Transverse colon (tissue), 4 donors: ENCODE data around the gene NBEAL2.

Experiments used
- POLR2AphosphoS5 ChIP-seq, 3 donors: sonication (generic); formaldehyde crosslinking; IDR thresholded peaks; one replicate each; pipeline ENCODE4 v1.6.1; 2016; ENCODE audit warnings: antibody characterized with exemption in 3 of 3
- TF ChIP-seq, protein P1 (sequence below), 5 experiments: fragments of 200-600 bp in 3 of 5; fragments of 450-650 bp in 2 of 5; sonication (generic) in 3 of 5; IDR thresholded peaks; 1 replicate in 2 of 5; 2 replicates in 3 of 5; pipeline ENCODE4 v1.5.1; 2016 to 2017; ENCODE audit warnings: antibody characterized with exemption in 5 of 5, inconsistent platforms in 3 of 5, mild to moderate bottlenecking in 2 of 5, moderate library complexity in 1 of 5

DNA sequence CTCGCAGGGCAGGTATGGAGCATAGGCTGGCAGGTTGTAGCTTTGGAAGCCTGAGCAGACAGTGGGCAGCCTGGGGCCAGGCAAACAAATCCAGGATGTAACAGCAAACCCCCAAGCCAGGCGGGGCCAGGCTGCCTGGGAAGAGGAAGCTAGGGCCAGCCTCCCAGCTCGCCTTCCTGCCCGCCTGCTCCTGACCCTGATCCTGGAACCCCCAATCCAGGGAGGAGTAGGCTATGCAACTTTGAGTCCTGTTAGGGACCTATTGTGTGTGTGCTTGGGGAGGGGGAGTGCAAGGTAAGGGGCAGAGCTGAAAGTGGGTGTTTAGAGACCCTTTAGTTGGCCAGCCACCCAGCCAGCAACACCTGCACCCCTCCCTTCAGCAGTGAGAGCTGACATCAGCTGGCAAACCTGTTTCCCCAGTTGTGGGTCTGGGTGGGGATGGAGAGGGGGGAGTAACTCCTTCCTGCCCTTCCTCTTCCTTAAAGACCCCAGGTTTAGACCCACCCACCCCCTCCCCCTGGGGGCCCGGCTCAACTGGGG is 2.5 kb downstream of the NBEAL2 start:
- TF ChIP-seq, protein P1, sequence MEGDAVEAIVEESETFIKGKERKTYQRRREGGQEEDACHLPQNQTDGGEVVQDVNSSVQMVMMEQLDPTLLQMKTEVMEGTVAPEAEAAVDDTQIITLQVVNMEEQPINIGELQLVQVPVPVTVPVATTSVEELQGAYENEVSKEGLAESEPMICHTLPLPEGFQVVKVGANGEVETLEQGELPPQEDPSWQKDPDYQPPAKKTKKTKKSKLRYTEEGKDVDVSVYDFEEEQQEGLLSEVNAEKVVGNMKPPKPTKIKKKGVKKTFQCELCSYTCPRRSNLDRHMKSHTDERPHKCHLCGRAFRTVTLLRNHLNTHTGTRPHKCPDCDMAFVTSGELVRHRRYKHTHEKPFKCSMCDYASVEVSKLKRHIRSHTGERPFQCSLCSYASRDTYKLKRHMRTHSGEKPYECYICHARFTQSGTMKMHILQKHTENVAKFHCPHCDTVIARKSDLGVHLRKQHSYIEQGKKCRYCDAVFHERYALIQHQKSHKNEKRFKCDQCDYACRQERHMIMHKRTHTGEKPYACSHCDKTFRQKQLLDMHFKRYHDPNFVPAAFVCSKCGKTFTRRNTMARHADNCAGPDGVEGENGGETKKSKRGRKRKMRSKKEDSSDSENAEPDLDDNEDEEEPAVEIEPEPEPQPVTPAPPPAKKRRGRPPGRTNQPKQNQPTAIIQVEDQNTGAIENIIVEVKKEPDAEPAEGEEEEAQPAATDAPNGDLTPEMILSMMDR (IDR thresholded peaks at IDR 0.05), result no peak
- TF ChIP-seq POLR2AphosphoS5 (IDR thresholded peaks at IDR 0.05), result peak in 1 of 3 donors; percentile 15
